HEK293 (cell line): ENCODE results near the gene PEAK3.

ENCODE experiments used
- HIC1 ChIP-seq: fragments of 450-650 bp; formaldehyde crosslinking; IDR thresholded peaks from 2 replicates; pipeline ENCODE4 v1.5.1; 2016; ENCODE audit warnings: missing biosample characterization, missing genetic modification characterization
- KLF10 ChIP-seq: fragments of 450-650 bp; IDR thresholded peaks from 2 replicates; pipeline ENCODE4 v1.5.1; 2018; ENCODE audit warnings: missing biosample characterization, mild to moderate bottlenecking, missing genetic modification characterization
- SCRT2 ChIP-seq: fragments of 450-650 bp; formaldehyde crosslinking; IDR thresholded peaks from 2 replicates; pipeline ENCODE4 v1.5.1; 2016; ENCODE audit warnings: missing biosample characterization, missing genetic modification characterization
- SP7 ChIP-seq: fragments of 450-650 bp; formaldehyde crosslinking; IDR thresholded peaks from 2 replicates; pipeline ENCODE4 v1.5.1; 2016; ENCODE audit warnings: missing biosample characterization, missing genetic modification characterization
- TRIM28 ChIP-seq: IDR thresholded peaks from 2 replicates; pipeline ENCODE4 v1.6.1; 2011; ENCODE audit warnings: low read length, control low read depth, borderline replicate concordance
- ZBTB11 ChIP-seq: fragments of 450-650 bp; formaldehyde crosslinking; conservative IDR thresholded peaks from 2 replicates; pipeline ENCODE4 v1.5.1; 2016; ENCODE audit warnings: low read depth, missing biosample characterization, missing genetic modification characterization
- ZBTB49 ChIP-seq: fragments of 450-650 bp; formaldehyde crosslinking; IDR thresholded peaks from 2 replicates; pipeline ENCODE4 v1.5.1; 2016; ENCODE audit warnings: missing biosample characterization, missing genetic modification characterization, low read depth
- ZBTB6 ChIP-seq: fragments of 450-650 bp; formaldehyde crosslinking; IDR thresholded peaks from 2 replicates; pipeline ENCODE4 v1.5.1; 2017; ENCODE audit warnings: missing biosample characterization, missing genetic modification characterization
- ZNF223 ChIP-seq: fragments of 450-650 bp; formaldehyde crosslinking; IDR thresholded peaks from 2 replicates; pipeline ENCODE4 v1.5.1; 2016; ENCODE audit warnings: missing biosample characterization, missing genetic modification characterization
- ZNF449 ChIP-seq: fragments of 450-650 bp; formaldehyde crosslinking; IDR thresholded peaks from 2 replicates; pipeline ENCODE4 v1.5.1; 2017; ENCODE audit warnings: missing biosample characterization, mild to moderate bottlenecking, missing genetic modification characterization, moderate library complexity
- ZNF514 ChIP-seq: fragments of 450-650 bp; formaldehyde crosslinking; IDR thresholded peaks from 2 replicates; pipeline ENCODE4 v1.5.1; 2016; ENCODE audit warnings: missing biosample characterization, missing genetic modification characterization
- ZNF600 ChIP-seq: fragments of 450-650 bp; formaldehyde crosslinking; IDR thresholded peaks from 2 replicates; pipeline ENCODE4 v1.5.1; 2016; ENCODE audit warnings: missing biosample characterization, missing genetic modification characterization
- ZNF624 ChIP-seq: fragments of 450-650 bp; formaldehyde crosslinking; IDR thresholded peaks from 2 replicates; pipeline ENCODE4 v1.5.1; 2017; ENCODE audit warnings: missing biosample characterization, missing genetic modification characterization
- ZNF629 ChIP-seq: fragments of 450-650 bp; formaldehyde crosslinking; IDR thresholded peaks from 2 replicates; pipeline ENCODE4 v1.5.1; 2017; ENCODE audit warnings: missing biosample characterization, missing genetic modification characterization
- ZNF660 ChIP-seq: fragments of 450-650 bp; IDR thresholded peaks from 2 replicates; pipeline ENCODE4 v1.5.1; 2018; ENCODE audit warnings: missing biosample characterization, mild to moderate bottlenecking, missing genetic modification characterization
- ZNF830 ChIP-seq: fragments of 450-650 bp; IDR thresholded peaks from 2 replicates; pipeline ENCODE4 v1.5.0; 2018; ENCODE audit warnings: missing biosample characterization, missing genetic modification characterization, low read depth, mild to moderate bottlenecking, moderate library complexity
- ZSCAN16 ChIP-seq: fragments of 450-650 bp; formaldehyde crosslinking; IDR thresholded peaks from 2 replicates; pipeline ENCODE4 v1.5.1; 2016; ENCODE audit warnings: missing biosample characterization, missing genetic modification characterization
- TF ChIP-seq, protein P1 (sequence below): fragments of 450-650 bp; formaldehyde crosslinking; IDR thresholded peaks from 2 replicates; pipeline ENCODE4 v1.5.1; 2016; ENCODE audit warnings: missing biosample characterization, missing genetic modification characterization, borderline replicate concordance
- TF ChIP-seq, protein P2 (sequence below): sonication (generic); formaldehyde crosslinking; IDR thresholded peaks from 2 replicates; pipeline ENCODE4 v1.8.1; 2022; ENCODE audit warnings: mild to moderate bottlenecking, moderate library complexity, missing genetic modification reagents
- TF ChIP-seq, protein P3 (sequence below): fragments of 450-650 bp; formaldehyde crosslinking; IDR thresholded peaks from 2 replicates; pipeline ENCODE4 v1.5.1; 2016; ENCODE audit warnings: missing biosample characterization, missing genetic modification characterization

The PEAK3 gene

DNA sequence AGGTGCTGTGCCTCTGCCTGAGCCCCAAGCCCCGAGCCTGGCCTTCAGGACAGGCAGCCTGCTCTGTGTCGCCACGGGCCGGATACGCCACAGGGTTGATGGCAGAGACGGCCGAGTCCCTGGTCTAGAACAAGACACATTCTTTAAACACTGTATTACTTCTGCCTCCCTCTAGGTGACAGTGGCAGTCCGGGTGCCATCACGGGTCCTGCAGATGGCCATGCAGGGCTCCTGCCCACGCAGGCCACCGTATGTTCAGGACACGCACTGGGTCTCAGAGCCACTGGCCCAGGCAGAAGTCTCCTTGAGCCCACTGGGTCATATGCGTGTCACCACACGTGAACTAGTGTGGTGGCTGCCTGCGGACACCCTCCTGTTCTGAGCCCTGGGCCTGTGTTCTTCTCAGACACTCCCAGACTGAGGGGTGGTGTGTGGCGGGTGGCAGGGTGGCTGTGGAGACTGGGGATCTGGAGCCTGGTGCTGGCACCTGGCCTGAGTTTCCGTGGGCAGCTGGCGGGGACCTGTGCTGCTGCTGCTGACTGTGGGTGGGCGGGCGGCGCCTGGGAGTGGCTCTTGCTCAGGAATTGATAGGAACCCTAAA is 50.3 kb downstream of the PEAK3 start (continued):
- TF ChIP-seq, protein P1, sequence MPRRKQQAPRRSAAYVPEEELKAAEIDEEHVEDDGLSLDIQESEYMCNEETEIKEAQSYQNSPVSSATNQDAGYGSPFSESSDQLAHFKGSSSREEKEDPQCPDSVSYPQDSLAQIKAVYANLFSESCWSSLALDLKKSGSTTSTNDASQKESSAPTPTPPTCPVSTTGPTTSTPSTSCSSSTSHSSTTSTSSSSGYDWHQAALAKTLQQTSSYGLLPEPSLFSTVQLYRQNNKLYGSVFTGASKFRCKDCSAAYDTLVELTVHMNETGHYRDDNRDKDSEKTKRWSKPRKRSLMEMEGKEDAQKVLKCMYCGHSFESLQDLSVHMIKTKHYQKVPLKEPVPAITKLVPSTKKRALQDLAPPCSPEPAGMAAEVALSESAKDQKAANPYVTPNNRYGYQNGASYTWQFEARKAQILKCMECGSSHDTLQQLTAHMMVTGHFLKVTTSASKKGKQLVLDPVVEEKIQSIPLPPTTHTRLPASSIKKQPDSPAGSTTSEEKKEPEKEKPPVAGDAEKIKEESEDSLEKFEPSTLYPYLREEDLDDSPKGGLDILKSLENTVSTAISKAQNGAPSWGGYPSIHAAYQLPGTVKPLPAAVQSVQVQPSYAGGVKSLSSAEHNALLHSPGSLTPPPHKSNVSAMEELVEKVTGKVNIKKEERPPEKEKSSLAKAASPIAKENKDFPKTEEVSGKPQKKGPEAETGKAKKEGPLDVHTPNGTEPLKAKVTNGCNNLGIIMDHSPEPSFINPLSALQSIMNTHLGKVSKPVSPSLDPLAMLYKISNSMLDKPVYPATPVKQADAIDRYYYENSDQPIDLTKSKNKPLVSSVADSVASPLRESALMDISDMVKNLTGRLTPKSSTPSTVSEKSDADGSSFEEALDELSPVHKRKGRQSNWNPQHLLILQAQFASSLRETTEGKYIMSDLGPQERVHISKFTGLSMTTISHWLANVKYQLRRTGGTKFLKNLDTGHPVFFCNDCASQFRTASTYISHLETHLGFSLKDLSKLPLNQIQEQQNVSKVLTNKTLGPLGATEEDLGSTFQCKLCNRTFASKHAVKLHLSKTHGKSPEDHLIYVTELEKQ (tag by site-specific recombination) = no peak
- TF ChIP-seq ZBTB11 (tag by site-specific recombination) (no peak), ZNF830 (no peak), ZBTB49 (tag by site-specific recombination) (no peak), KLF10 (tag by site-specific recombination) (no peak), ZNF624 (no peak), TRIM28 (no peak), SCRT2 (tag by site-specific recombination) (no peak), ZNF600 (tag by site-specific recombination) (peak; percentile 91), HIC1 (tag by site-specific recombination) (peak; percentile 34; the same call in 1 of the 2 replicates), ZSCAN16 (no peak), ZNF449 (tag by site-specific recombination) (no peak), ZNF629 (tag by site-specific recombination) (no peak), ZNF223 (tag by site-specific recombination) (no peak), ZNF514 (tag by site-specific recombination) (no peak), ZNF660 (tag by site-specific recombination) (no peak), SP7 (tag by site-specific recombination) (no peak), ZBTB6 (tag by site-specific recombination) (no peak)
- TF ChIP-seq, protein P2, sequence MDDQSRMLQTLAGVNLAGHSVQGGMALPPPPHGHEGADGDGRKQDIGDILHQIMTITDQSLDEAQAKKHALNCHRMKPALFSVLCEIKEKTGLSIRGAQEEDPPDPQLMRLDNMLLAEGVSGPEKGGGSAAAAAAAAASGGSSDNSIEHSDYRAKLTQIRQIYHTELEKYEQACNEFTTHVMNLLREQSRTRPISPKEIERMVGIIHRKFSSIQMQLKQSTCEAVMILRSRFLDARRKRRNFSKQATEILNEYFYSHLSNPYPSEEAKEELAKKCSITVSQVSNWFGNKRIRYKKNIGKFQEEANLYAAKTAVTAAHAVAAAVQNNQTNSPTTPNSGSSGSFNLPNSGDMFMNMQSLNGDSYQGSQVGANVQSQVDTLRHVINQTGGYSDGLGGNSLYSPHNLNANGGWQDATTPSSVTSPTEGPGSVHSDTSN (CRISPR knock-in tag) = no peak
- TF ChIP-seq, protein P3, sequence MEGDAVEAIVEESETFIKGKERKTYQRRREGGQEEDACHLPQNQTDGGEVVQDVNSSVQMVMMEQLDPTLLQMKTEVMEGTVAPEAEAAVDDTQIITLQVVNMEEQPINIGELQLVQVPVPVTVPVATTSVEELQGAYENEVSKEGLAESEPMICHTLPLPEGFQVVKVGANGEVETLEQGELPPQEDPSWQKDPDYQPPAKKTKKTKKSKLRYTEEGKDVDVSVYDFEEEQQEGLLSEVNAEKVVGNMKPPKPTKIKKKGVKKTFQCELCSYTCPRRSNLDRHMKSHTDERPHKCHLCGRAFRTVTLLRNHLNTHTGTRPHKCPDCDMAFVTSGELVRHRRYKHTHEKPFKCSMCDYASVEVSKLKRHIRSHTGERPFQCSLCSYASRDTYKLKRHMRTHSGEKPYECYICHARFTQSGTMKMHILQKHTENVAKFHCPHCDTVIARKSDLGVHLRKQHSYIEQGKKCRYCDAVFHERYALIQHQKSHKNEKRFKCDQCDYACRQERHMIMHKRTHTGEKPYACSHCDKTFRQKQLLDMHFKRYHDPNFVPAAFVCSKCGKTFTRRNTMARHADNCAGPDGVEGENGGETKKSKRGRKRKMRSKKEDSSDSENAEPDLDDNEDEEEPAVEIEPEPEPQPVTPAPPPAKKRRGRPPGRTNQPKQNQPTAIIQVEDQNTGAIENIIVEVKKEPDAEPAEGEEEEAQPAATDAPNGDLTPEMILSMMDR = peak; percentile 61
